ENCODE data around the gene PEAK1.

PEAK1 gene

DNA sequence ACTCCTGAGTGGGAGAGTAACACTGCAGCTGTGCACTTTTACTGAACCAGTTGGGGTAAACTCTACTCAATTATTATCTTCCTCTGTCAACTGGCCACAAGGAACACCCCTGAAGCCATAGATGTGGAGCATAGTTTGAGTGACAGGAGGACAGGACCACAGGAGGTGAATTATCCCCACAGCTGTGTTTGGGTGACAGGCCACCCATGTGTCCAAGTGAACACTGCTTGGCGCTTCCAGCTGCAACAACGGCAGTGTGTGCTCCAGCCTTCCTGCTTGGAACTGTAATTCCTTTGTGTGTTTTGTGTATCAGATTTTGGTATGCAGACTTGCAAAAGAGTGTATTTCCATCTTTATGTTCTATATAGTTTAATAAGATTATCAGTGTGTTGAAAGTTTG is 328.8 kb downstream of the PEAK1 start:
- ATAC-seq (replicated peaks) (no peak), DNase-seq (no peak)
- Mint-ChIP-seq H3K27me3 (no peaks in the 10 kb centered on the region), H3K9me3 (no peaks in the 10 kb centered on the region), H3K27ac (no peak overlapping the region), H3K36me3 (ENCODE audit: insufficient read depth) (no peaks in the 10 kb centered on the region), H3K4me1 (ENCODE audit: low read depth in 2 of 2) (no peaks in the 10 kb centered on the region), H3K4me3 (no peak overlapping the region)

DNA sequence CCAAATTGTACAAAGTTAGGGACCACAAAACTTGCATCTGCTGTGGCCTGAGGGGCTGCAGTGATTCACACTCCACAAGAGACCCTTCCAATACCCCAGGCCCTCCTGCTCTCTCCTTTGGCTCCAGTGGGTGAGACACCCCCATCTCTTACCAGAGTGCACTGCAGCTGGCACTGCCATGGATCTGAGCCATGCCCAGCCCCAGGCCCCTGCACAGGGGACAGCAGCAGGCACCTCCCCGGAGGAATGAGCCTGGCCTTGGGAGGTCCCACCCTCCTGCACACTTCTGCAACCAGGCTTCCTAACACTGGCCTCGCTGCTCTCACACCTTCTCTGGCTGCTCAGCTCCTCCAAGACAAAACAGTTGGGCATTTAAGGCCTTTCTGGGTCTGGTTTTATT is 332.7 kb downstream of the PEAK1 start:
- no peaks in the 10 kb centered on the region for H3K27me3 Mint-ChIP-seq
- H3K9me3 Mint-ChIP-seq = no peaks in the 10 kb centered on the region
- ATAC-seq (replicated peaks) (no peak), DNase-seq (no peak)
- peaks cover 9 to 16% of the 10 kb centered on the region in 2 donors for H3K4me1 Mint-ChIP-seq (ENCODE audit: low read depth in 2 of 2)
- H3K36me3 Mint-ChIP-seq (ENCODE audit: insufficient read depth) = no peaks in the 10 kb centered on the region
- H3K4me3 Mint-ChIP-seq = no peak overlapping the region
- no peak overlapping the region for H3K27ac Mint-ChIP-seq

DNA sequence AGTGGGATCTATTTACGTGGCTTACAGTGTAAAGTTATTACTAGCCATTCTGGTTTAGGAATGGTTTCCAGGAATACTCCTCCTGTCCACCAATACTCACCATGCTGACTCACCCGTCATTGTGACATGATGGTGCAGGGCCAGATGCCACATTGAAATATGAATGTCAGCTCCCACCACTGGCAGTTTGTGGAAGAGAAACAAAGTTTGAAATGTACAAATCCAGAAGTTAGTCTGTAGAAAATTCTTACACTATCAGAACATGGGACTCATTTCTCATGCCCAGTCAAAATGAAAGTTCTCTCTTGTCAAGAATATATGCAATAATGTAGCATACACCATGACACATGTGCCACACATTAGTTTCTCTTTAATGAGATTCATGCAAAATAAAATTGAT is 334.6 kb downstream of the PEAK1 start:
- no peak overlapping the region for H3K4me3 Mint-ChIP-seq
- ATAC-seq (replicated peaks) (no peak), DNase-seq (no peak)
- no peaks in the 10 kb centered on the region for H3K27me3 Mint-ChIP-seq
- no peaks in the 10 kb centered on the region for H3K9me3 Mint-ChIP-seq
- no peaks in the 10 kb centered on the region for H3K36me3 Mint-ChIP-seq (ENCODE audit: insufficient read depth)
- H3K4me1 Mint-ChIP-seq (ENCODE audit: low read depth in 2 of 2) = peaks cover 9 to 16% of the 10 kb centered on the region in 2 donors
- H3K27ac Mint-ChIP-seq = no peak overlapping the region

DNA sequence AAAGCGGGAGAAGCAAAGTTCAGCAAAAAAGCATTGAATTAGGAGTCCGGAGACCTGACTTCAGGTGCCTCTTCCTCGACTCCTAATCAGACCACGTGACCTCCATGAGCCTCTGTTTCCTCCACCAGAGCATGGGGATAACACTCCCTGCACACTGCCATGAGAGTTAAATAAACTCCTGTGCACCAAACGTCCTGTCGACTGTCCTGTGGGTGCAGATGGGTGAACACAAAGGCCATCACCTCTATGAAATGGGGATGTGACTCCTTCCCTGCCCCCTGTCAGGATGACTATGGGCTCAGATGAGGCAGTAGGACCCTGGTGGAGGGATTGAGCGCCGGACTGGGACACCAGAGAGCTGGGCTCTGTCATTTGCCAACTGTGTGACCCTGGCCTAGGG is 335.5 kb downstream of the PEAK1 start:
- no peak for ATAC-seq (replicated peaks)
- H3K27me3 Mint-ChIP-seq = no peaks in the 10 kb centered on the region
- no peak for DNase-seq
- no peaks in the 10 kb centered on the region for H3K9me3 Mint-ChIP-seq
- H3K4me1 Mint-ChIP-seq (ENCODE audit: low read depth in 2 of 2) = peaks cover 9 to 16% of the 10 kb centered on the region in 2 donors
- no peaks in the 10 kb centered on the region for H3K36me3 Mint-ChIP-seq (ENCODE audit: insufficient read depth)
- H3K27ac Mint-ChIP-seq = no peak overlapping the region
- H3K4me3 Mint-ChIP-seq = no peak overlapping the region

DNA sequence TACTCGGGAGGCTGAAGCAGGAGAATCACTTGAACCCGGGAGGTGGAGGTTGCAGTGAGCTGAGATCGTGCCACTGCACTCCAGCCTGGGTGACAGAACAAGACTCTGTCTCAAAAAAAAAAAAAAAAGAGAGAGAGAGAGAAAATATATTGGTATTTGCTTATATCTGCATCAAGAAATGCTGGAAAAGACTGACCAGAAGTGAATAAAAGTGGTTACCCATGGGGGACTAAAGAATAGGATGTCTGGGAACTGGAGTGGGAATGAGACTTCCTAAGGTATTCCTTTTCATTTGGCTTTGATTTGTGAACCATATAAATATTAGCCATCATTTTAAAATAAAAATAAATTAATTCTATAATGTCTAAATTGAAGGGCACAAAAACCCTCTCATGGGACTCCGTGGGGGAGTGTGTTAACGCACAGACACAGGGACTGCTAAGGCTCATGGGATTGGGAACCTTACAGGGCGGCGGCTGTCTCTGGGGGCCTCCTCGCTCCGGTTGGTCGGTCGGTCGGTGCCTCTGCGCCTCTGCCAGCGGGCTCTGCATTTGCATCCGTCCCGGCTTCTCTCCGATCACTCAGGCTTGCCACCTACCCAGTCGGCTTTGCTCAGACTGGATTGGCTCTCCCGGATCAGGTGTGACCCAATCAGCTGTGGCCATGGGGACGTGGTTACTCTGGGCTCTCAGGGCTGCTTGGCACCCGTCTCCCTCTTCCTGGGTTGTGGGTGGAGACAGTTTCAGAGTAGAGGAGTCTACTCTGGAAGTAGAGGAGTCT is 336.3 kb downstream of the PEAK1 start:
- H3K4me3 Mint-ChIP-seq = peak overlapping the region; percentile 72 to 77
- no peaks in the 10 kb centered on the region for H3K27me3 Mint-ChIP-seq
- no peaks in the 10 kb centered on the region for H3K36me3 Mint-ChIP-seq (ENCODE audit: insufficient read depth)
- H3K9me3 Mint-ChIP-seq = no peaks in the 10 kb centered on the region
- H3K27ac Mint-ChIP-seq = peak overlapping the region; percentile 56 to 91
- H3K4me1 Mint-ChIP-seq (ENCODE audit: low read depth in 2 of 2) = peaks cover 9 to 16% of the 10 kb centered on the region in 2 donors
- DNase-seq (peak; percentile 36 to 52 (median 50)), ATAC-seq (replicated peaks) (peak; percentile 97)

DNA sequence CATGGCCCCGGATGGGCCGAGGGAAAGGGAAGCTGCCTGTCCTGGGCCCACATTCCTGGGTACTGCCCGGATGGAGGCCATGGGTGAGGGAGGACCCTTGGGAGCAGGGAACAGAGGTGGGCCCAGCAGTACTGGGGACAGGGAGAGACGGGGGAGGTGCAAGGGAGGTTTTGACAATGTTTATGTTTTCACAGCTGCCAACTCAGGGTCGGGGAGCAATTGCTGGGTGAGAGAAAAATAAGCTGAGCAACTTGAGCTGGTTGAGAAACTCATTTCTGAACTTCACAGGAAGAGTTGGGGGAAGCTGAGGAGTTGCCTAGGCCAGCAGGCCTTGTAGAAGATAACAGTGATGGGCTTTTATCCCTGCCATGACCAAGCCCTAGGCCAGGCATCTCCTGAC is 337.9 kb downstream of the PEAK1 start:
- Mint-ChIP-seq H3K27me3 (no peaks in the 10 kb centered on the region), H3K4me3 (no peak overlapping the region), H3K36me3 (ENCODE audit: insufficient read depth) (no peaks in the 10 kb centered on the region), H3K4me1 (ENCODE audit: low read depth in 2 of 2) (peaks cover 9 to 16% of the 10 kb centered on the region in 2 donors), H3K9me3 (no peaks in the 10 kb centered on the region), H3K27ac (no peak overlapping the region)
- ATAC-seq (replicated peaks) (no peak), DNase-seq (no peak)

DNA sequence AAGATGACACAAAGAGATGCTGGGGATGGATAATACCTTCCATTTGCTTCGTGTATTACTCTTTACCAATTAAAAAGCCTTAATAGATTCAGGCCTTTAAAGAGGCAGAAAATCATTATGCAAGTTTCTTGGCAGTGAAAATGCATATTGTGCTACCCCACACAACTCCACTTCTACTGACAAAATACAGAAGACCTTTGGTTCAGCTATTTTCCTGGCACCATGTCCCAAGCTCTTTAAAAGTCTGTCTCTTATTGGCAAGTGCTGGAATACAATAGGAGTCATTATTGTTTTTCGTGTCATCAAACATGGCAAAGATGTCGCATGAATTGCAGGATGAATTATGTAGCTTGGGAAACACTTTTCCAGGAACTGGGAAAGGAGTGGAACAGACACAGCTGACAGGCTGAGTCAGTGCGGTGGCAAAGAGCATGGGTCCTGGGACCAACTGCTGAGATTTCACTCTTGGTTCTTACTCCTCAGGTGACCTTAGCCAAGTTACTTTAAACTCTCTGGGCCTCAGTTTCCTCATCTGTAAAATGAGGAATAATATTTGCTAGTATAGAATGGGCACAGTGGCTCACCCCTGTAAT is 343.5 kb downstream of the PEAK1 start:
- H3K27me3 Mint-ChIP-seq = peaks cover 0 to 15% of the 10 kb centered on the region in 2 donors
- ATAC-seq (replicated peaks) (no peak), DNase-seq (no peak)
- no peaks in the 10 kb centered on the region for H3K9me3 Mint-ChIP-seq
- H3K4me3 Mint-ChIP-seq = no peak overlapping the region
- H3K4me1 Mint-ChIP-seq (ENCODE audit: low read depth in 2 of 2) = peaks cover under 1 to 4% of the 10 kb centered on the region in 2 donors
- H3K27ac Mint-ChIP-seq = no peak overlapping the region
- peaks cover 5% of the 10 kb centered on the region for H3K36me3 Mint-ChIP-seq (ENCODE audit: insufficient read depth)

DNA sequence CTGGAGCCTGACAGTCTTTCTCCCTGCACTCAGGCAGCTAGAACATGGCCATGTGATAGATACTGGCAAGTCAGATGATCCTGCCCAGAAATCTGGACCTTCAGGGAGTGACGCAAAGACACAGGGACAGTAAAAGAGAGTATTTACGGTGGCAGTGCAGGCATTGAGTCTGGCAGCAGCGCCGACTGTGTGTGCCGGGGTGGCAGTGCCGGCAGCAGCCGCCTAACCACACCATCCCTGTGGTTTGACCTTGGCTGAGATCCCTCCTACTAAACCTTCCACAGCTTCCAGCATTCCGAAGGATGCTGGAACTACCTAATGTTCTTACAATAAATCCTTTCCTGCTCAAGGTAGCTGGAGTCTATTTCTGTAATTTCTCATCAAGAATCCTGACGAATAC is 344.4 kb downstream of the PEAK1 start:
- no peaks in the 10 kb centered on the region for H3K9me3 Mint-ChIP-seq
- no peak for ATAC-seq (replicated peaks)

DNA sequence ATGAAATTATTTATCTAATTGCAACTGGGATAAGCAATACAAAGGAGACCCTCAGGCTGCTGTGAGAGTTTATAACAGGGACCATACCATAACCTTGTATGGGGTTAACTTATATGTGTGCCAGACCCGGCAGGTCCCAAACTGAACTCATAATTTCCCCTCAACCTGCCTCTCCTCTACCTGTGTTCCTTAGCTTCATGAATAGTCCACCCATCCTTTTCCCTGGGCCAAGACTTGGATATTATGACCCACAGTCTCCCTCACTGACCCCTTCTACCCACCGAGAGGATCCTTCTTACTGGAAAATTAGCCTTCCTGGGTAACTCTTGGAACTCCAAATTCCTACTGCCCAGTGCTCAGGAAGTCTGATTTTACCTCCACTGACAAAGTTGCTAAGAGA is 345.6 kb downstream of the PEAK1 start:
- peaks cover 0 to 15% of the 10 kb centered on the region in 2 donors for H3K27me3 Mint-ChIP-seq
- H3K36me3 Mint-ChIP-seq (ENCODE audit: insufficient read depth) = peaks cover 9% of the 10 kb centered on the region
- DNase-seq (no peak), ATAC-seq (replicated peaks) (no peak)
- H3K27ac Mint-ChIP-seq = peak overlapping the region in 1 of 2 donors; percentile 75
- peaks cover 11 to 13% of the 10 kb centered on the region in 2 donors for H3K4me1 Mint-ChIP-seq (ENCODE audit: low read depth in 2 of 2)
- H3K9me3 Mint-ChIP-seq = no peaks in the 10 kb centered on the region
- no peak overlapping the region for H3K4me3 Mint-ChIP-seq

More for the DNA sequence above, 344.4 kb downstream of the PEAK1 start:
- H3K27ac Mint-ChIP-seq = no peak overlapping the region
- H3K4me3 Mint-ChIP-seq = no peak overlapping the region
- H3K36me3 Mint-ChIP-seq (ENCODE audit: insufficient read depth) = peaks cover 9% of the 10 kb centered on the region
- peaks cover 0 to 15% of the 10 kb centered on the region in 2 donors for H3K27me3 Mint-ChIP-seq
- H3K4me1 Mint-ChIP-seq (ENCODE audit: low read depth in 2 of 2) = peaks cover 5 to 8% of the 10 kb centered on the region in 2 donors
- DNase-seq = no peak

DNA sequence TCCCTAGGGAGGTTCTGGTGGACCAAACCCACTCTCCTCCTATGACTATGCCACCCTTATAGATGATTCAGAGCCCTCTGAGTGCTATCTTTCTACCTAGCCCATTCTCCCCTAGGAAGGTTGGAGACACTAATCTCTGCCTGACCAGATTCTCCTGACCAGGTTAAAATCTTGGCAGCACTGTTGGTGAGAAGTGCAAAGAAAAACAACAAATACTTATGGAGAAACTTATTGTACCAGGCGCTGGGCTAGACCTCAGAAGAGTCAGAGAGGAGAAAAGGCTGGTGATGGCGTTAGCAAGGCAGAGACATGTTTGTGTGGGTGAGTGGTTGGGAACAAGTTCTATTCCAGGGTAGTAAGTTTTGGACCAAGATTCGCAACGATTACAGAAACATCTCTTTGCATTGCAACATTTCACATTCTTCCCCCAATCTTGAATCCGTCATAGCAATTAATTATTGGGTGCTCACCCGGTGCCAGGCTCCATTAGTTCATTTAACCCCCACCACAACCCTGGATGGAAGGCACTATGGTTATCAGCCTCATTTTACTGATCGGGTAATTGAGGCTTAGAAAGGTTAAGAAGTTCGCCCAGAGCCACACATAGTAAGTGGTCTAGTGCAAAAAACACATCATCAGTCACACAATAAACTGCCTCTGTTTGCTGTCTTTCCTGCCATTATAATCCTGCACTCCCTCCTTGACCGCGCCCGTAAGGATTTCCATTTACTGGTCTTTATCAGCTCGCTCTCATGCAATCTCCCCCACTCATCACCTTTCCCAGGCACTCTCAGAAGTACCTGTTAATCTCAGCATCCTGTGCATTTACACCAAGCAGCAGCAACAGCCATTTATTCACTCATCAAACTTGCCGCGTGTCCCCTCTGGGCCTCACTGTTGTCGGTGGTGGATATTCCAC is 348.3 kb downstream of the PEAK1 start:
- H3K4me1 Mint-ChIP-seq (ENCODE audit: low read depth in 2 of 2) = peaks cover 12 to 15% of the 10 kb centered on the region in 2 donors
- ATAC-seq (replicated peaks) (no peak), DNase-seq (no peak)
- H3K27ac Mint-ChIP-seq = peak overlapping the region; percentile 49 to 72
- peaks cover 9% of the 10 kb centered on the region for H3K36me3 Mint-ChIP-seq (ENCODE audit: insufficient read depth)
- peak overlapping the region; percentile 77 to 82 for H3K4me3 Mint-ChIP-seq
- H3K27me3 Mint-ChIP-seq = peaks cover 0 to 15% of the 10 kb centered on the region in 2 donors
- no peaks in the 10 kb centered on the region for H3K9me3 Mint-ChIP-seq

DNA sequence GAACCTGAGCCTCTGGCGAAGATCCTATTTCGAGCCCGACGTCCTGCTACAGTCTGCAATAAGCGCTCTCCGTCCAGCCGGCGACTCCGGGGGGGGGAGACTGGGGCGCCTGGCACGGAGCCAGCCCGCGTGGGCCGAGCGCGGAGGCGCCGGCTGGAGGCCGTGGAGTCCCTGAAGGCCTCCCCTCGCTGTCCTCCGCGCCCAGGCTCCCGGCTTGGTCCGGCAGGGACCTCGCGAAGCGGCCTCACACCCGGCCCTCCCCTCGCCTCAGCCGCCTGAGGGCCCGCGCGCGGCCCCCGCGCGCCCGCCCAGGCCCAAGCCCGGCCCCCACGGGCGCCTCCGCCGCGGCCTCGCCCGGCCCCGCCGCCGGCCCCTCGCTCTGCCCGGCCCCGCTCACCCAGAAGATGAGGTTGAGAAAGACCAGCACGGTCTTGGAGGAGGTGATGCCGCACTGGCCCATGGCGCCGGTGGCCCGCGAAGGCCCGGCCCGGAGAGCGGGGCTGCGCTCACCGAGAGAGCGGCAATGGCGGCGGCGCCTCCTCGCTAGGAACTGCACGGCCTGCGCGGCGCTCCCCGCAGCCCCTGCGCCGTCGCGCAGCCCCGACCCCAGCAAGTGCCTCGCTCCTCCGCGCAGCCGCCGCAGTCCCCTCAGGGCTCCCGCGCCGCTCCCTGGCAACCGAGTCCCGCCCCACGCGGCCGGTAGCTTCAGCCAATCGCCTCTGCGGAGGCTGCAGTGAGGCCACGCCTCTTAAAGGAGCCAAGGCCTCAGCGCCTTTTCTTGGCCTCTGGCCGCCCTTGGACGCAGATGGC is 349.2 kb downstream of the PEAK1 start, which contains the start of gene TSPAN3:
TSPAN3 (minus strand) TSS at position 615 of the 810 bp plus-strand sequence; CDS start at position 460, 155 bp downstream.
- H3K27ac Mint-ChIP-seq = peak within 1 kb of the TSS; percentile 72 to 85
- peak; percentile 98 for ATAC-seq (replicated peaks)

DNA sequence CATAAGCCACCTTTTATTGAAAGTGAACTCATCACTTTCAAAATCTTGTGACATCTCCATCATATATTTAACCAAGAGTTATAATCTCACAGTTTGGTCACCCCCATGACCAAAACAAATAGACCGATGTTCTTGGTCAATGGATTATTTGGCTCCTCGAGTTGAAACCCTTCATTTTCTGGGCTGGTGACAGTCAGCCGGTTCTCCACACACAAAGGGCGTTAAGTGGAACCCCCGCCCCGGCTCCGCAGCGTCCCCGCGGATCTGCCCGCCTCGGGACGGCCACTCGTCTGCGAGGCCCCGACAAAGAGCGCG is 349.8 kb downstream of the PEAK1 start:
- Mint-ChIP-seq H3K27me3 (peaks cover 0 to 9% of the 10 kb centered on the region in 2 donors), H3K9me3 (no peaks in the 10 kb centered on the region), H3K36me3 (ENCODE audit: insufficient read depth) (peaks cover 8% of the 10 kb centered on the region), H3K4me3 (peak overlapping the region; percentile 76 to 77), H3K4me1 (ENCODE audit: low read depth in 2 of 2) (peaks cover 12 to 15% of the 10 kb centered on the region in 2 donors), H3K27ac (peak overlapping the region; percentile 72 to 85)
- ATAC-seq (replicated peaks) = no peak
- DNase-seq = peak in 1 of 3 experiments; percentile 28

More for the DNA sequence above, 349.2 kb downstream of the PEAK1 start, which contains the start of gene TSPAN3:
- Mint-ChIP-seq H3K4me3 (peak within 1 kb of the TSS; percentile 77 to 82), H3K9me3 (no peaks in the 10 kb centered on the region), H3K4me1 (ENCODE audit: low read depth in 2 of 2) (peaks cover 12 to 15% of the 10 kb centered on the region in 2 donors), H3K27me3 (peaks cover 0 to 15% of the 10 kb centered on the region in 2 donors), H3K36me3 (ENCODE audit: insufficient read depth) (peaks cover 9% of the 10 kb centered on the region)
- peak; percentile 90 to 91 (median 91) for DNase-seq

Data from effector memory CD8-positive, alpha-beta T cell (primary cell).